IMR-90 (cell line): Measurements from ENCODE around the gene SPDYE16. TPM values are rescaled to one million over a fixed set of nuclear protein-coding genes. Genes with fewer than 3 reads are reported as not detected.

Experiments used
- ATAC-seq: fragments of 200-7000 bp; cut with Tn5 transposase; 2 replicates; pipeline ENCODE4 v1.9.1; 2020; ENCODE audit warnings: low read depth, mild to moderate bottlenecking, moderate library complexity
- BruUV-seq: library from RNA; stranded (reverse); fragments of 400-500 nt; replicated peaks from 2 replicates; lab custom pipeline; 2021; lab: Mats Ljungman, UMichigan
- CTCF ChIA-PET: fragments of 300-600 bp; formaldehyde crosslinking; extraction: SDS; loops from one replicate; lab custom pipeline; 2021; ENCODE audit warnings: antibody characterized with exemption; lab: Yijun Ruan, JAX
- POLR2A ChIA-PET: fragments of 300-600 bp; sonication (Branson Sonifier 250); formaldehyde crosslinking; loops from one replicate; lab custom pipeline; 2022; ENCODE audit warnings: antibody characterized with exemption; ENCODE audit not compliant: unreplicated experiment; lab: Charles Lee
- DNase-seq: peaks from one replicate; pipeline ENCODE4 v3.0.0; 2013
- H2AFZ ChIP-seq: replicated peaks from 2 replicates; pipeline ENCODE3; 2013; ENCODE audit warnings: low read length, mild to moderate bottlenecking; ENCODE audit not compliant: poor library complexity
- H2AK5ac ChIP-seq: 2 replicates; pipeline ENCODE4 v1.6.1; 2013; ENCODE audit warnings: low read depth, low read length, inconsistent platforms
- H2AK9ac ChIP-seq: replicated peaks from 2 replicates; pipeline ENCODE3; 2013; ENCODE audit warnings: mild to moderate bottlenecking, low read depth, low read length, moderate library complexity; ENCODE audit not compliant: poor library complexity
- H2BK120ac ChIP-seq: 2 replicates; pipeline ENCODE4 v1.6.1; 2013; ENCODE audit warnings: low read depth, low read length, inconsistent platforms
- H2BK15ac ChIP-seq: 3 replicates; pipeline ENCODE4 v1.6.1; 2013; ENCODE audit warnings: low read depth, low read length, inconsistent platforms
- H2BK20ac ChIP-seq: 2 replicates; pipeline ENCODE4 v1.6.1; 2013; ENCODE audit warnings: low read depth, mild to moderate bottlenecking, inconsistent platforms, low read length, moderate library complexity
- H2BK5ac ChIP-seq: 2 replicates; pipeline ENCODE4 v1.6.1; 2013; ENCODE audit warnings: mild to moderate bottlenecking, low read depth, low read length, inconsistent platforms; ENCODE audit not compliant: poor library complexity, severe bottlenecking
- H3K14ac ChIP-seq: replicated peaks from 2 replicates; pipeline ENCODE4 v1.6.1; 2013; ENCODE audit warnings: low read depth, low read length, inconsistent platforms
- H3K18ac ChIP-seq: 2 replicates; pipeline ENCODE4 v1.6.1; 2013; ENCODE audit warnings: low read depth, low read length, control low read depth
- H3K23ac ChIP-seq: 2 replicates; pipeline ENCODE4 v1.6.1; 2013; ENCODE audit warnings: low read depth, low read length, inconsistent platforms
- H3K27ac ChIP-seq: 2 replicates; pipeline ENCODE4 v1.5.1; 2013; ENCODE audit warnings: mild to moderate bottlenecking, control low read depth, low read length; ENCODE audit not compliant: insufficient read depth
- H3K27me3 ChIP-seq: 2 replicates; pipeline ENCODE4 v1.6.1; 2013; ENCODE audit warnings: low read length; ENCODE audit not compliant: control insufficient read depth, insufficient read depth
- H3K36me3 ChIP-seq: 2 replicates; pipeline ENCODE4 v1.6.1; 2013; ENCODE audit warnings: low read length, mixed read lengths; ENCODE audit not compliant: control insufficient read depth, insufficient read depth
- H3K4ac ChIP-seq: 2 replicates; pipeline ENCODE4 v1.6.1; 2013; ENCODE audit warnings: low read depth, low read length, inconsistent platforms
- H3K4me1 ChIP-seq: 2 replicates; pipeline ENCODE4 v1.6.1; 2013; ENCODE audit warnings: low read length, mixed read lengths; ENCODE audit not compliant: control insufficient read depth, insufficient read depth
- H3K4me2 ChIP-seq: 2 replicates; pipeline ENCODE4 v1.6.1; 2013; ENCODE audit warnings: low read depth, mild to moderate bottlenecking, control low read depth, low read length, moderate library complexity
- H3K4me3 ChIP-seq: 2 replicates; pipeline ENCODE4 v1.5.1; 2013; ENCODE audit warnings: low read depth, mild to moderate bottlenecking, control low read depth, low read length, moderate library complexity; ENCODE audit not compliant: insufficient read depth
- H3K56ac ChIP-seq: 2 replicates; pipeline ENCODE4 v1.6.1; 2013; ENCODE audit warnings: low read length, inconsistent platforms; ENCODE audit not compliant: insufficient read depth; ENCODE audit errors: extremely low read depth
- H3K79me1 ChIP-seq, 2 experiments: 2 replicates each; pipeline ENCODE4 v1.6.1; 2013; ENCODE audit warnings: low read length in 2 of 2, inconsistent platforms in 1 of 2, low read depth in 1 of 2
- H3K9ac ChIP-seq: 2 replicates; pipeline ENCODE4 v1.6.1; 2013; ENCODE audit warnings: low read depth, low read length, control low read depth
- H3K9me1 ChIP-seq: 2 replicates; pipeline ENCODE4 v1.6.1; 2013; ENCODE audit warnings: low read length, inconsistent platforms; ENCODE audit not compliant: insufficient read depth
- H3K9me3 ChIP-seq: 2 replicates; pipeline ENCODE4 v1.6.1; 2013; ENCODE audit warnings: low read length; ENCODE audit not compliant: control insufficient read depth, insufficient read depth
- H4K20me1 ChIP-seq: 2 replicates; pipeline ENCODE4 v1.6.1; 2013; ENCODE audit warnings: low read length, inconsistent platforms; ENCODE audit not compliant: insufficient read depth
- H4K5ac ChIP-seq: 2 replicates; pipeline ENCODE4 v1.6.1; 2013; ENCODE audit warnings: mild to moderate bottlenecking, low read depth, low read length, control low read depth
- H4K8ac ChIP-seq, 2 experiments: 2 replicates each; pipeline ENCODE4 v1.6.1; 2013; ENCODE audit warnings: low read depth in 2 of 2, low read length in 2 of 2, control low read depth in 1 of 2, inconsistent platforms in 1 of 2
- H4K91ac ChIP-seq: 2 replicates; pipeline ENCODE4 v1.6.1; 2013; ENCODE audit warnings: low read depth, low read length, inconsistent platforms; ENCODE audit not compliant: insufficient read depth
- CEBPB ChIP-seq: IDR thresholded peaks from 2 replicates; pipeline ENCODE4 v1.6.1; 2012; ENCODE audit warnings: low read depth, low read length, improper control_type of control experiment
- CHD1 ChIP-seq: IDR thresholded peaks from 2 replicates; pipeline ENCODE4 v1.6.1; 2012; ENCODE audit warnings: low read depth, low read length, improper control_type of control experiment
- FOS ChIP-seq: fragments of 150-350 bp; IDR thresholded peaks from 2 replicates; pipeline ENCODE4 v1.6.1; 2016; ENCODE audit warnings: low read depth, low read length
- MAFK ChIP-seq: IDR thresholded peaks from 2 replicates; pipeline ENCODE4 v1.6.1; 2012; ENCODE audit warnings: low read depth, low read length, improper control_type of control experiment
- MXI1 ChIP-seq: IDR thresholded peaks from 2 replicates; pipeline ENCODE4 v1.6.1; 2012; ENCODE audit warnings: low read depth, mild to moderate bottlenecking, low read length, moderate library complexity, borderline replicate concordance
- NFE2L2 ChIP-seq: fragments of 150-350 bp; IDR thresholded peaks from 2 replicates; pipeline ENCODE4 v1.6.1; 2016; ENCODE audit warnings: low read depth, mild to moderate bottlenecking, low read length
- POLR2A ChIP-seq: IDR thresholded peaks from 2 replicates; pipeline ENCODE4 v1.6.1; 2012; ENCODE audit warnings: mild to moderate bottlenecking, low read depth, low read length
- RAD21 ChIP-seq: IDR thresholded peaks from 2 replicates; pipeline ENCODE4 v1.6.1; 2012; ENCODE audit warnings: low read length, improper control_type of control experiment
- RCOR1 ChIP-seq: IDR thresholded peaks from 2 replicates; pipeline ENCODE4 v1.6.1; 2012; ENCODE audit warnings: mild to moderate bottlenecking, low read length, improper control_type of control experiment; ENCODE audit not compliant: insufficient replicate concordance
- RFX5 ChIP-seq: IDR thresholded peaks from 2 replicates; pipeline ENCODE4 v1.8.0; 2012; ENCODE audit warnings: low read depth, mild to moderate bottlenecking, low read length, moderate library complexity
- SMC3 ChIP-seq: fragments of 150-350 bp; IDR thresholded peaks from 2 replicates; pipeline ENCODE4 v1.6.1; 2016; ENCODE audit warnings: low read depth, mild to moderate bottlenecking, antibody characterized with exemption, low read length, moderate library complexity
- WGBS, 2 experiments: methylation state at CpG; one replicate each; pipeline versions ENCODE4 v1.1.5 to v1.1.7; 2013; ENCODE audit warnings: missing lambda C conversion rate in 2 of 2; ENCODE audit not compliant: insufficient read length in 1 of 2; ENCODE audit errors: extremely low coverage in 2 of 2; 5-methylcytosine and 5-hydroxymethylcytosine counted together
- dilution Hi-C: fragments of 300-500 bp; cut with HindIII; formaldehyde crosslinking; loops from one replicate; pipeline ENCODE4 v1.14.3; 2018; ENCODE audit warnings: low sequenced_read_pairs; ENCODE audit not compliant: unreplicated experiment
- in situ Hi-C: fragments of 300-500 bp; cut with MboI; formaldehyde crosslinking; loops from 3 replicates; pipeline ENCODE4 v1.14.3; 2019; ENCODE audit warnings: low sequenced_read_pairs, inconsistent platforms, mixed read lengths
- intact Hi-C: fragments of 100-400 bp; cut with micrococcal nuclease; formaldehyde crosslinking; loops from 2 replicates; pipeline ENCODE4 v1.10.0; 2022
- polyA plus RNA-seq, 3 experiments: library from polyadenylated mRNA; depleted of rRNA; stranded (reverse); fragments of >200 nt; gene quantifications; 2 replicates each; pipeline ENCODE4 v1.2.3, GENCODE V29; 2012; ENCODE audit warnings: low replicate concordance in 1 of 3
- total RNA-seq: library from RNA; depleted of rRNA; stranded (reverse); fragments of >200 nt; gene quantifications from 2 replicates; pipeline ENCODE4 v1.2.3, GENCODE V29; 2012
- TF ChIP-seq, protein P1 (sequence below): fragments of 150-350 bp; IDR thresholded peaks from 2 replicates; pipeline ENCODE4 v1.6.1; 2017; ENCODE audit warnings: mild to moderate bottlenecking, antibody characterized with exemption, low read length, low read depth
- TF ChIP-seq, protein P2 (sequence below): conservative IDR thresholded peaks from 2 replicates; pipeline ENCODE4 v1.5.1; 2012; ENCODE audit warnings: mild to moderate bottlenecking, low read depth, low read length, improper control_type of control experiment
- TF ChIP-seq, protein P3 (sequence below): fragments of 150-350 bp; IDR thresholded peaks from 2 replicates; pipeline ENCODE4 v1.6.1; 2016; ENCODE audit warnings: low read depth, mild to moderate bottlenecking, low read length, moderate library complexity, borderline replicate concordance

SPDYE16 gene
- total and polyA plus RNA-seq, 2 of the 4 experiments (the other 2 are of a cell fraction) = not detected

DNA sequence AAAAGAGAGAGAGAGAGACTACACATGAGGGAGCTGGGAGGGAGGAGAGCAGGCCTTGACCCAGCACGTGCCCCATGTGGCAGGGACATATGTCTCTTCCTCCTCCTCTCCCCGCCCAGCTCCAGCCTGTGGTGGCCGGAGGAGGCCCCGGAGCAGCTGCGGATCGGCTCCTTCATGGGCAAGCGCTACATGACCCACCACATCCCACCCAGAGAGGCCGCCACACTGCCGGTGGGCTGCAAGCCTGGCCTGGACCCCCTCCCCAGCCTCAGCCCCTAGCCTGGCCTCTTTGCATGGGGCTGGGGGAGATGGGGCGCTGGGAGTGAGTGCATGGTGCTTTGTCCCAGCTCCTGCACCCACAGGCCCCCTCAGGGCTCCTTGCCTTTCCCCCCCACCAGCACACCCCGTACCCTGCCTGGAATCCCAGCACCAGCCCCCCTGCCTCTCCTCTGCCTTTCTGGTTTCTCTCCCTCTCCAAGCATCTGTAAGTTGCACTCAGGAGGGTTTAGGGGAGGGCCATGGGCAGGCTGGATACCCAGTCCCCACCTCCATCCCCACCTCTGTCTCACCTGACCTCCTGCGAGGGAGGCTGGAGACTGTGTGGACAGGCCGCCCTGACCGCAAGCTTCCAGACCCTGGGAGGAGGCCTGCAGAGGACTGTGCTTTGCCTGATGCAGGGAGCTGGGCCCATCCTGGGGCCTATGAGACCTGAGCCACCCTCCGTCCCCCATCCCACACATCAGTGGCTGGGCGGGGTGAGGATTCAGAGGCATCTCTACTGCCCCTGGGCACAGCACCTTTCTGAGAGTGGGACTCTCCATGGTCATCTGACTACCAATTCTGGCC is 27.9 kb downstream of the SPDYE16 start:
- Histone ChIP-seq H3K9ac (no peak overlapping the region), H3K4me2 (no peak overlapping the region), H3K23ac (no peak overlapping the region), H2BK15ac (no peak overlapping the region), H2BK20ac (no peak overlapping the region), H3K36me3 (no peaks in the 10 kb centered on the region), H4K20me1 (no peaks in the 10 kb centered on the region), H3K14ac (no peak overlapping the region), H3K79me1 (no peaks in the 10 kb centered on the region), H3K56ac (no peak overlapping the region), H4K91ac (no peak overlapping the region), H4K5ac (no peak overlapping the region; the same call in 1 of the 2 replicates), H2AFZ (no peak overlapping the region), H3K9me1 (no peaks in the 10 kb centered on the region), H4K8ac (no peak overlapping the region), H3K4me3 (no peak overlapping the region), H3K18ac (no peak overlapping the region), H2BK120ac (no peak overlapping the region), H3K27me3 (no peaks in the 10 kb centered on the region), H3K9me3 (no peaks in the 10 kb centered on the region), H2AK9ac (no peak overlapping the region), H3K4ac (no peak overlapping the region), H3K4me1 (peaks cover 2% of the 10 kb centered on the region; the same call in 1 of the 2 replicates), H3K27ac (no peak overlapping the region), H2BK5ac (no peak overlapping the region), H2AK5ac (no peak overlapping the region; the same call in 1 of the 2 replicates)
- dilution Hi-C loops = no loop called here
- in situ Hi-C loops = no loop called here
- no CpG with 5 or more reads among the region's 16 CpGs for WGBS, 2 experiments
- ChIA-PET POLR2A (no interaction called here), CTCF (no interaction called here)
- TF ChIP-seq SMC3 = no peak
- TF ChIP-seq RFX5 = no peak
- no peak for TF ChIP-seq CEBPB
- TF ChIP-seq POLR2A = no peak
- no peak for TF ChIP-seq MXI1
- TF ChIP-seq CHD1 = no peak
- TF ChIP-seq RCOR1 = no peak
- TF ChIP-seq MAFK = no peak
- TF ChIP-seq, protein P1, sequence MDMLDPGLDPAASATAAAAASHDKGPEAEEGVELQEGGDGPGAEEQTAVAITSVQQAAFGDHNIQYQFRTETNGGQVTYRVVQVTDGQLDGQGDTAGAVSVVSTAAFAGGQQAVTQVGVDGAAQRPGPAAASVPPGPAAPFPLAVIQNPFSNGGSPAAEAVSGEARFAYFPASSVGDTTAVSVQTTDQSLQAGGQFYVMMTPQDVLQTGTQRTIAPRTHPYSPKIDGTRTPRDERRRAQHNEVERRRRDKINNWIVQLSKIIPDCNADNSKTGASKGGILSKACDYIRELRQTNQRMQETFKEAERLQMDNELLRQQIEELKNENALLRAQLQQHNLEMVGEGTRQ = no peak
- TF ChIP-seq RAD21 = no peak
- TF ChIP-seq NFE2L2 = no peak
- TF ChIP-seq FOS = no peak
- TF ChIP-seq, protein P2, sequence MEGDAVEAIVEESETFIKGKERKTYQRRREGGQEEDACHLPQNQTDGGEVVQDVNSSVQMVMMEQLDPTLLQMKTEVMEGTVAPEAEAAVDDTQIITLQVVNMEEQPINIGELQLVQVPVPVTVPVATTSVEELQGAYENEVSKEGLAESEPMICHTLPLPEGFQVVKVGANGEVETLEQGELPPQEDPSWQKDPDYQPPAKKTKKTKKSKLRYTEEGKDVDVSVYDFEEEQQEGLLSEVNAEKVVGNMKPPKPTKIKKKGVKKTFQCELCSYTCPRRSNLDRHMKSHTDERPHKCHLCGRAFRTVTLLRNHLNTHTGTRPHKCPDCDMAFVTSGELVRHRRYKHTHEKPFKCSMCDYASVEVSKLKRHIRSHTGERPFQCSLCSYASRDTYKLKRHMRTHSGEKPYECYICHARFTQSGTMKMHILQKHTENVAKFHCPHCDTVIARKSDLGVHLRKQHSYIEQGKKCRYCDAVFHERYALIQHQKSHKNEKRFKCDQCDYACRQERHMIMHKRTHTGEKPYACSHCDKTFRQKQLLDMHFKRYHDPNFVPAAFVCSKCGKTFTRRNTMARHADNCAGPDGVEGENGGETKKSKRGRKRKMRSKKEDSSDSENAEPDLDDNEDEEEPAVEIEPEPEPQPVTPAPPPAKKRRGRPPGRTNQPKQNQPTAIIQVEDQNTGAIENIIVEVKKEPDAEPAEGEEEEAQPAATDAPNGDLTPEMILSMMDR = no peak
- TF ChIP-seq, protein P3, sequence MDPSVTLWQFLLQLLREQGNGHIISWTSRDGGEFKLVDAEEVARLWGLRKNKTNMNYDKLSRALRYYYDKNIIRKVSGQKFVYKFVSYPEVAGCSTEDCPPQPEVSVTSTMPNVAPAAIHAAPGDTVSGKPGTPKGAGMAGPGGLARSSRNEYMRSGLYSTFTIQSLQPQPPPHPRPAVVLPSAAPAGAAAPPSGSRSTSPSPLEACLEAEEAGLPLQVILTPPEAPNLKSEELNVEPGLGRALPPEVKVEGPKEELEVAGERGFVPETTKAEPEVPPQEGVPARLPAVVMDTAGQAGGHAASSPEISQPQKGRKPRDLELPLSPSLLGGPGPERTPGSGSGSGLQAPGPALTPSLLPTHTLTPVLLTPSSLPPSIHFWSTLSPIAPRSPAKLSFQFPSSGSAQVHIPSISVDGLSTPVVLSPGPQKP = no peak
- no peak for DNase-seq
- intact Hi-C loops = no loop called here
- no TSS peak for BruUV-seq
- no peak for ATAC-seq
